C4-2B (cell line): ENCODE measurements around the gene DIS3L.
"Not testable (repeated sequence)": the region's sequence is repeated elsewhere in the genome, so short reads cannot be mapped to it uniquely, and the experiment has no call there.

ENCODE experiments used
- H3K27ac ChIP-seq: fragments of 450-650 bp; 2 replicates; pipeline ENCODE4 v1.5.1; 2017
- CTCF ChIP-seq: fragments of 450-650 bp; conservative IDR thresholded peaks from 2 replicates; pipeline ENCODE4 v1.5.1; 2017; ENCODE audit warnings: mild to moderate bottlenecking
- ZFX ChIP-seq: fragments of 450-650 bp; IDR thresholded peaks from 2 replicates; pipeline ENCODE4 v1.6.1; 2017

Gene DIS3L

GRCh38 chr15:66327736-66328135 is 34.4 kb downstream of the DIS3L start:
- TF ChIP-seq CTCF (no peak), ZFX (no peak)
- H3K27ac ChIP-seq = no peak overlapping the region

- TF ChIP-seq CTCF (no peak), ZFX (no peak)
- no peak overlapping the region for H3K27ac ChIP-seq
Measured at GRCh38 chr15:66328771-66329170, 35.4 kb downstream of the DIS3L start.

DNA sequence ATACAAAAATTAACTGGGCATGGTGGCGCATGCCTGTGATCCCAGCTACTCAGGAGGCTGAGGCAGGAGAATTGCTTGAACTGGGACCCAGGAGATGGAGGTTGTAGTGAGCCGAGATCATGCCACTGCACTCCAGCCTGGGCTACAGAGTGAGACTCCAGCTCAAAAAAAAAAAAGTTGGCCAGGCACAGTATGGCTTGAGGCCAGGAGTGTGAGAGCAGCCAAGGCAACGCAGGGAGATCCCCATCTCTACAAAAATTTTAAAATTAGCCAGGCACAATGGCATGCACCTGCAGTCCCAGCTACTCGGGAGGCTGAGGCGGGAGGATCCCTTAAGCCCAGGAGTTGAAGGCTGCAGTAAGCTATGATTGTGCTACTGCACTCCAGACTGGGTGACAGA is 55.2 kb downstream of the DIS3L start:
- H3K27ac ChIP-seq = not testable (repeated sequence)

DNA sequence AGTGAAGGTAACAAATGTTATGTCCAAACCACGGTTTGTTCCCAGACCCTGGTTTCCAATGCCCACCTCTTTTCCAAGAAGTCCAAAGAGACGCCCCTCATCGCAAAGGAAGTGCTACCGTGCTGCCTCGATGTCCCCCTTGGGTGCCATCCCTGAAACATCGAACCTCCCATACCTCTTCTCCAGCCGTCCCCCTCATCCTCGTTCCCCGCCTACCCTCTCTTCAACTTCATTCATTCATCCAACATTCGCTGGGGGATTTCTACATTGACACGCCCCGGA is 62.6 kb downstream of the DIS3L start:
- no peak for TF ChIP-seq ZFX
- no peak for TF ChIP-seq CTCF
- peak overlapping the region; percentile 88 for H3K27ac ChIP-seq

DNA sequence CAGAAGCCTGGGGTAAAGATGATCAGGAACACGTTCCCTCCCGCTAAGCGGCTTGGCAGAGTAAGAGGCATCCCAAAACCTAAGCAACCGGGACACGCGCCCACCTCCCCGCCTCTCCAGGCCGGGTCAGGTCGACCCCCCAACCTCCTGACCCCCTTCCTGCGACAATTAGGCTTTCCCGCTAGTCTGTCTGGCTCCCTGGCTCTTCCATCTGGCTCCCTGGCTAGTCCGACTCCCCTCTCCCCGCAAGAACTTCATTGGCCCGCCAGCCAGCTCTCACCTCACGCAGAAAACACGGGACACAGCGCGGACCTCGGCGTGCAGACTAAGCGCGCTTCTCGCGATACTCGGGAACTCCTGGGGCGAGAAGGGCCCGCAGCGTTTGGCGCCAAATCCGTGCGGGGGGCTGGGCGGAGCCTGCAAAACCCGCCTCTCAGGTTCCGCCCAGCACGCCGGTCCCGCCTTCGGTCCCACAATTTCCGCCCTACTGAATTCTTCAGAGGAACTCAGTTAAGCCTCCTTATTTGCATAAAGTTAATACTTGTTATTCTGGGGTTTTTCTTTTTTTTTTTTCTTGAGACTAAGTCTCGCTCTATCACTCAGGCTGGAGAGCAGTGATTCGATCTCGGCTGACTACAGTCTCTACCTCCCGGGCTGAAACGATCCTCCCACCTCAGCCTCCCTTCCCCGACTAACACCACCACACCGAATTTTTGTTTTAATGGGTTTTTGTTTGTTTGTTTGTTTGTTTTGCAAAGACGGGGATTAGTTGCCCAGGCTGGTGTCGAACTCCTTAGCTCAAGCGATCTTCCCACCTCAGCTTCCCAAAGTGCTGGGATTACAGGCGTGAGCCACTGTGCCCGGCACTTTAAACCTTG is 63.2 kb downstream of the DIS3L start, which contains the start of gene TIPIN:
TIPIN (minus strand) TSS at position 327 of the 878 bp plus-strand sequence. CDS start 3,738 bp downstream, outside the sequence.
- no peak for TF ChIP-seq CTCF
- TF ChIP-seq ZFX = no peak
- peak within 1 kb of the TSS; percentile 88 for H3K27ac ChIP-seq

GRCh38 chr15:66359740-66360139 is 66.4 kb downstream of the DIS3L start:
- TF ChIP-seq CTCF (no peak), ZFX (no peak)
- no peak overlapping the region for H3K27ac ChIP-seq

GRCh38 chr15:66361745-66362460 is 68.5 kb downstream of the DIS3L start:
- not testable (repeated sequence) for H3K27ac ChIP-seq

- TF ChIP-seq ZFX = no peak
- TF ChIP-seq CTCF = no peak
- H3K27ac ChIP-seq = no peak overlapping the region
Measured at GRCh38 chr15:66362776-66363175, 69.4 kb downstream of the DIS3L start.
